Fibroblast of lung (primary cell): ENCODE results near the gene THAP7. TPM values are rescaled to one million over a fixed set of nuclear protein-coding genes. Genes with fewer than 3 reads are reported as not detected.
"Not testable (repeated sequence)": the region's sequence is repeated elsewhere in the genome, so short reads cannot be mapped to it uniquely, and the experiment has no call there.

Experiments
- DNase-seq, 2 donors: peaks; one replicate each; pipeline versions ENCODE4 v3.0.0 to v3.0.0-alpha.2; 2010; ENCODE audit warnings: low read depth in 2 of 2
- H2AFZ ChIP-seq: 2 replicates; pipeline ENCODE4 v1.5.1; 2012; ENCODE audit warnings: low read length, control low read depth, inconsistent platforms
- H3K27ac ChIP-seq: 2 replicates; pipeline ENCODE4 v1.5.1; 2011; ENCODE audit warnings: low read length, control low read depth; ENCODE audit not compliant: insufficient read depth
- H3K27me3 ChIP-seq: 2 replicates; pipeline ENCODE4 v1.5.1; 2011; ENCODE audit warnings: mild to moderate bottlenecking, low read length; ENCODE audit not compliant: control insufficient read depth, insufficient read depth
- H3K36me3 ChIP-seq: 2 replicates; pipeline ENCODE4 v1.5.1; 2011; ENCODE audit warnings: low read length; ENCODE audit not compliant: control insufficient read depth, insufficient read depth
- H3K4me1 ChIP-seq: 2 replicates; pipeline ENCODE4 v1.5.1; 2011; ENCODE audit warnings: low read length; ENCODE audit not compliant: control insufficient read depth, insufficient read depth; ENCODE audit errors: extremely low read depth
- H3K4me2 ChIP-seq: 2 replicates; pipeline ENCODE4 v1.5.1; 2011; ENCODE audit warnings: low read length, control low read depth; ENCODE audit not compliant: insufficient read depth; ENCODE audit errors: extremely low read depth
- H3K4me3 ChIP-seq, 4 experiments: fragments of 200-600 bp in 1 of 4; sonication (generic) in 1 of 4; replicated peaks in 1 of 4; 2 replicates each; pipeline ENCODE4 v1.5.1; 2011 to 2016; ENCODE audit warnings: low read length in 4 of 4, low read depth in 3 of 4, mild to moderate bottlenecking in 3 of 4, control low read depth in 2 of 4, inconsistent platforms in 1 of 4, mixed read lengths in 1 of 4; ENCODE audit not compliant: insufficient read depth in 1 of 4; ENCODE audit errors: control extremely low read depth in 1 of 4
- H3K79me2 ChIP-seq: 2 replicates; pipeline ENCODE4 v1.5.1; 2012; ENCODE audit warnings: mild to moderate bottlenecking, low read length, inconsistent platforms; ENCODE audit not compliant: control insufficient read depth, insufficient read depth
- H3K9ac ChIP-seq: 2 replicates; pipeline ENCODE4 v1.5.1; 2011; ENCODE audit warnings: mild to moderate bottlenecking, low read length, control low read depth; ENCODE audit not compliant: insufficient read depth
- H3K9me3 ChIP-seq: 2 replicates; pipeline ENCODE4 v1.5.1; 2012; ENCODE audit warnings: low read depth, low read length; ENCODE audit not compliant: control insufficient read depth, insufficient read depth
- H4K20me1 ChIP-seq: 2 replicates; pipeline ENCODE4 v1.5.1; 2011; ENCODE audit warnings: low read length; ENCODE audit not compliant: control insufficient read depth, insufficient read depth; ENCODE audit errors: extremely low read depth
- EZH2 ChIP-seq: IDR thresholded peaks from 2 replicates; pipeline ENCODE4 v1.5.1; 2012; ENCODE audit warnings: low read length, control low read depth, mild to moderate bottlenecking; ENCODE audit errors: missing control alignments
- polyA plus RNA-seq, 2 donors: library from polyadenylated mRNA; depleted of rRNA in 1 of 2; stranded (reverse) in 1 of 2; unstranded in 1 of 2; fragments of >200 nt; gene quantifications; 2 replicates each; pipeline ENCODE4 v1.2.1, GENCODE V29; 2011 to 2012; ENCODE audit warnings: missing spikeins in 1 of 2
- total RNA-seq: library from RNA; depleted of rRNA; stranded (reverse); fragments of >200 nt; gene quantifications from 2 replicates; pipeline ENCODE4 v1.2.1, GENCODE V29; 2014
- TF ChIP-seq, protein P1 (sequence below), 2 donors: IDR thresholded peaks in 1 of 2; conservative IDR thresholded peaks in 1 of 2; 1 replicate in 1 of 2; 2 replicates in 1 of 2; pipeline ENCODE4 v1.5.1; 2011 to 2012; ENCODE audit warnings: low read length in 2 of 2, control low read depth in 1 of 2, inconsistent platforms in 1 of 2, low read depth in 1 of 2, mild to moderate bottlenecking in 1 of 2

The THAP7 gene
- total and polyA plus RNA-seq, 2 donors (not counting 1 experiment from before 2014, with no cell fraction given) = 15.7 to 26.3 TPM

DNA sequence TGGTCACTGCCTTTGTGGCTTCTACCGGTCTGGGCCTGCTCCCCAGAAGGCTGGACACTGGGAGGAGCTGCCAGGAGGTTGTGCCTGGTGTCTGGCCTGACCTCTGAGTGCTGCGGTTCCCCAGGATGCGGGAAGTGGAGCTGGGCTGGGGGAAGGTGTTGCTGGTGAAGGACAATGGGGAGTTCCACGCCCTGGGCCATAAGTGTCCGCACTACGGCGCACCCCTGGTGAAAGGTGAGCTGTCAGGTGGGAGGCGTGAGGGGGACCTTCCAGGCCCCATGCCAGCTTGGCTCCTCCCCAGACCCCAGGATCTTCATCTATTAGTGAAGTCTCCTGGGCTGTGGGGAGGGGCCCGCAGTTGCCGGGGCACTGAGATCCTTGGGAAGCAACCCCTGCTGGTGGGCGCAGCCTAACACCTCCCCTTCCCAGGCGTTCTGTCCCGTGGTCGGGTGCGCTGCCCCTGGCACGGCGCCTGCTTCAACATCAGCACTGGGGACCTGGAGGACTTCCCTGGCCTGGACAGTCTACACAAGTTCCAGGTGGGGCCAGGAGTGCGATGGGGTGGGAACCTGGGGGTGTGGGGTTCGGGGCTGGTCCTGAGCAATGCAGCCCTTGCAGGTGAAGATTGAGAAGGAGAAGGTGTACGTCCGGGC is 28.2 kb downstream of the THAP7 start:
- Histone ChIP-seq H3K4me2 (no peak overlapping the region), H3K4me1 (no peaks in the 10 kb centered on the region), H3K27me3 (no peaks in the 10 kb centered on the region), H2AFZ (no peak overlapping the region), H3K9me3 (peaks cover under 1% of the 10 kb centered on the region), H3K9ac (no peak overlapping the region), H3K27ac (no peak overlapping the region), H3K36me3 (no peaks in the 10 kb centered on the region), H3K4me3 (no peak overlapping the region), H3K79me2 (no peaks in the 10 kb centered on the region), H4K20me1 (no peaks in the 10 kb centered on the region)
- no peak for TF ChIP-seq EZH2
- TF ChIP-seq, protein P1, sequence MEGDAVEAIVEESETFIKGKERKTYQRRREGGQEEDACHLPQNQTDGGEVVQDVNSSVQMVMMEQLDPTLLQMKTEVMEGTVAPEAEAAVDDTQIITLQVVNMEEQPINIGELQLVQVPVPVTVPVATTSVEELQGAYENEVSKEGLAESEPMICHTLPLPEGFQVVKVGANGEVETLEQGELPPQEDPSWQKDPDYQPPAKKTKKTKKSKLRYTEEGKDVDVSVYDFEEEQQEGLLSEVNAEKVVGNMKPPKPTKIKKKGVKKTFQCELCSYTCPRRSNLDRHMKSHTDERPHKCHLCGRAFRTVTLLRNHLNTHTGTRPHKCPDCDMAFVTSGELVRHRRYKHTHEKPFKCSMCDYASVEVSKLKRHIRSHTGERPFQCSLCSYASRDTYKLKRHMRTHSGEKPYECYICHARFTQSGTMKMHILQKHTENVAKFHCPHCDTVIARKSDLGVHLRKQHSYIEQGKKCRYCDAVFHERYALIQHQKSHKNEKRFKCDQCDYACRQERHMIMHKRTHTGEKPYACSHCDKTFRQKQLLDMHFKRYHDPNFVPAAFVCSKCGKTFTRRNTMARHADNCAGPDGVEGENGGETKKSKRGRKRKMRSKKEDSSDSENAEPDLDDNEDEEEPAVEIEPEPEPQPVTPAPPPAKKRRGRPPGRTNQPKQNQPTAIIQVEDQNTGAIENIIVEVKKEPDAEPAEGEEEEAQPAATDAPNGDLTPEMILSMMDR (conservative IDR thresholded peaks at IDR 0.05 in 1 of 2, IDR thresholded peaks at IDR 0.05 in 1 of 2; ENCODE audit: low read depth in 1 of 2, low read length in 2 of 2) = no peak
- DNase-seq = no peak

DNA sequence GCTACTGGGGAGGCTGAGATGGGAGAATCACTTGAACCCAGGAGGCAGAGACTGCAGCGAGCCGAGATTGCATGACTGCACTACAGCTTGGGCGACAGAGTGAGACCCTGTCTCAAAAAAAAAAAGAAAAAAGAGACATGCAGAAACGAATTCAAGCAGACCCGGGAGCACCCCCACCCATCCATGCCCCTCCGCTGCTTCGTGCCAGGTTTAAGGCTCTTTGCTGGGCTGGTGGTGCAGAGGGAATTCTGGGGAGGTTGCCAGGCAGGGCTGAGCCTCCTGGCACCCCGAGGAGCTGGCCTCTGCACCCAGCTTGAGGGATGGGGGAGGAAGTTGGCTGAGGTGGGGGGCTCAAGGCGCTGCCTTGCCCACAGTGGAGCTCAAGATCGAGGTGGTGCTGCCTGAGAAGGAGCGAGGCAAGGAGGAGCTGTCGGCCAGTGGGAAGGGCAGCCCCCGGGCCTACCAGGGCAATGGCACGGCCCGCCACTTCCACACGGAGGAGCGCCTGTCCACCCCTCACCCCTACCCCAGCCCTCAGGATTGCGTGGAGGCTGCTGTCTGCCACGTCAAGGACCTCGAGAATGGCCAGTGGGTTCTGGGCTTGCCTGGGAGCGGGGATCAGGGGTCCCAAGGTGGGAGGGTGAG is 28.9 kb downstream of the THAP7 start:
- Histone ChIP-seq H3K9me3 (no peaks in the 10 kb centered on the region), H3K4me1 (no peaks in the 10 kb centered on the region), H2AFZ (no peak overlapping the region), H3K4me3 (no peak overlapping the region), H3K27me3 (no peaks in the 10 kb centered on the region), H3K36me3 (no peaks in the 10 kb centered on the region), H4K20me1 (no peaks in the 10 kb centered on the region), H3K27ac (no peak overlapping the region), H3K79me2 (no peaks in the 10 kb centered on the region), H3K4me2 (no peak overlapping the region), H3K9ac (no peak overlapping the region)
- no peak for DNase-seq
- TF ChIP-seq, protein P1 (conservative IDR thresholded peaks at IDR 0.05 in 1 of 2, IDR thresholded peaks at IDR 0.05 in 1 of 2; ENCODE audit: low read depth in 1 of 2, low read length in 2 of 2) = no peak

DNA sequence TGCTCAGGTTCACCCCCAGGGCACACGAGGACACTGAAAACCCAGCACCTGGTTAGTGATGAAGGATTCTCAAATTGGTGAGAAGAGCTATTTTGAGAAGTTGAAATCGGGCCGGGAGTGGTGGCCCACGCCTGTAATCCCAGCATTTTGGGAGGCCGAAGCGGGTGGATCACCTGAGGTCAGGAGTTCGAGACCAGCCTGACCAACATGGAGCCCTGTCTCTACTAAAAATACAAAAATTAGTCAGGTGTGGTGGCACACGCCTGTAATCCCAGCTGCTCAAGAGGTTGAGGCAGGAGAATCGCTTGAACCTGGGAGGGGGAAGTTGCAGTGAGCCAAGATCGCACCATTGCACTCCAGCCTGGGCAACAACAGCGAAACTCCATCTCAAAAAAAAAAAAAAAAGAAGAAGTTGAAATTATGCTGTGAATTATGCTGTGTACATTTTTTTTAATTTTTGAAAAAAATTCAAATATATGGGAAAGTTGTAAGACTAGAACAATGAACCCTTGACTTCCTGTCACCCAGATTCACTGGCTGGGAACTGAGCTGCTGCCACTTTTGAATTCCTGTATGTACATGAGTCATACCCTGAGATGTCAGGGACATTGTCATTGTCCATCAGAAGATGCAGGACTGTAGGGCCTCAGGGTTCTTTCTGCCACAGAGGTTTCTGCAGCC is 29.8 kb downstream of the THAP7 start:
- not testable (repeated sequence) for DNase-seq, H3K79me2 ChIP-seq, H4K20me1 ChIP-seq, H3K4me3 ChIP-seq, H3K27ac ChIP-seq, H3K4me1 ChIP-seq, H3K27me3 ChIP-seq, H3K4me2 ChIP-seq, H3K9ac ChIP-seq, H3K9me3 ChIP-seq, H3K36me3 ChIP-seq, H2AFZ ChIP-seq
